Parathyroid adenoma (tissue), 2 donors: ENCODE data around the gene CRMP1.

Experiments used
- H2AFZ ChIP-seq: fragments of 300-600 bp; sonication (generic); one replicate; pipeline ENCODE4 v1.7.0; 2017; ENCODE audit warnings: antibody characterized with exemption, mild to moderate bottlenecking
- H3K27ac ChIP-seq: fragments of 300-600 bp; sonication (generic); one replicate; pipeline ENCODE4 v1.7.0; 2017
- H3K27me3 ChIP-seq: fragments of 300-600 bp; sonication (generic); one replicate; pipeline ENCODE4 v1.7.0; 2017; ENCODE audit warnings: low read length; ENCODE audit not compliant: control insufficient read depth, insufficient read depth
- H3K36me3 ChIP-seq: fragments of 300-600 bp; sonication (generic); one replicate; pipeline ENCODE4 v1.7.0; 2017; ENCODE audit warnings: low read length; ENCODE audit not compliant: control insufficient read depth, insufficient read depth
- H3K4me1 ChIP-seq: fragments of 300-600 bp; sonication (generic); one replicate; pipeline ENCODE4 v1.7.0; 2017; ENCODE audit warnings: control low read depth
- H3K4me2 ChIP-seq: fragments of 300-600 bp; sonication (generic); one replicate; pipeline ENCODE4 v1.7.0; 2017; ENCODE audit warnings: low read length
- H3K4me3 ChIP-seq: fragments of 300-600 bp; sonication (generic); one replicate; pipeline ENCODE4 v1.7.0; 2017; ENCODE audit warnings: low read depth, low read length
- H3K79me2 ChIP-seq: fragments of 300-600 bp; sonication (generic); one replicate; pipeline ENCODE4 v1.7.0; 2017; ENCODE audit warnings: control low read depth
- H3K9ac ChIP-seq: fragments of 300-600 bp; sonication (generic); one replicate; pipeline ENCODE4 v1.7.0; 2017; ENCODE audit warnings: mild to moderate bottlenecking
- H3K9me3 ChIP-seq: fragments of 300-600 bp; sonication (generic); one replicate; pipeline ENCODE4 v1.7.0; 2017; ENCODE audit warnings: low read length; ENCODE audit not compliant: control insufficient read depth
- TF ChIP-seq, protein P1 (sequence below): fragments of 300-600 bp; sonication (generic); IDR thresholded peaks from one replicate; pipeline ENCODE4 v1.7.0; 2017; ENCODE audit warnings: antibody characterized with exemption, mild to moderate bottlenecking
- donor health status: primary hyperparathyroidism.

The CRMP1 gene

DNA sequence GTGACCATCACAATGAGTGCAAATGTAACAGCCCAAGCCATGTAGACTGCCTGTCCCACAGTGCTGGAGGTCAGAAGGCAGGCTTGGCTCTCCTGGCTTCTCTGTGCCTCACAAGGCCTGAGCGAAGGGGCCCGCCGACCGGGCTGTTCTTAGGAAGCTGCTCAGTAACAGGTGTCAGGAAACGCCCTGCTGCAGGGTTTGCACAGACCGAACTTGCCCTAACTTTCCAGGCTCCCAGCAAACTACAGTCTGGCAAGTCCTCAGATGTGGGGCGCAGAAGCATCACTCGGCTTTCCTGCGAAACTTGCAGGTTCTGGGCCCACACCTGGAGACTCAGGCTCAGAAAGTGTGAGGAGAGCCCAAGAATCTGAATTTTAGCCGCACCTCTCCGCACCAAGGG is 87.6 kb downstream of the CRMP1 start:
- no peaks in the 10 kb centered on the region for H3K79me2 ChIP-seq
- H3K9me3 ChIP-seq: no peaks in the 10 kb centered on the region
- TF ChIP-seq, protein P1, sequence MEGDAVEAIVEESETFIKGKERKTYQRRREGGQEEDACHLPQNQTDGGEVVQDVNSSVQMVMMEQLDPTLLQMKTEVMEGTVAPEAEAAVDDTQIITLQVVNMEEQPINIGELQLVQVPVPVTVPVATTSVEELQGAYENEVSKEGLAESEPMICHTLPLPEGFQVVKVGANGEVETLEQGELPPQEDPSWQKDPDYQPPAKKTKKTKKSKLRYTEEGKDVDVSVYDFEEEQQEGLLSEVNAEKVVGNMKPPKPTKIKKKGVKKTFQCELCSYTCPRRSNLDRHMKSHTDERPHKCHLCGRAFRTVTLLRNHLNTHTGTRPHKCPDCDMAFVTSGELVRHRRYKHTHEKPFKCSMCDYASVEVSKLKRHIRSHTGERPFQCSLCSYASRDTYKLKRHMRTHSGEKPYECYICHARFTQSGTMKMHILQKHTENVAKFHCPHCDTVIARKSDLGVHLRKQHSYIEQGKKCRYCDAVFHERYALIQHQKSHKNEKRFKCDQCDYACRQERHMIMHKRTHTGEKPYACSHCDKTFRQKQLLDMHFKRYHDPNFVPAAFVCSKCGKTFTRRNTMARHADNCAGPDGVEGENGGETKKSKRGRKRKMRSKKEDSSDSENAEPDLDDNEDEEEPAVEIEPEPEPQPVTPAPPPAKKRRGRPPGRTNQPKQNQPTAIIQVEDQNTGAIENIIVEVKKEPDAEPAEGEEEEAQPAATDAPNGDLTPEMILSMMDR: no peak
- no peak overlapping the region for H3K9ac ChIP-seq
- H3K27me3 ChIP-seq: no peaks in the 10 kb centered on the region
- H2AFZ ChIP-seq: no peak overlapping the region
- no peaks in the 10 kb centered on the region for H3K4me1 ChIP-seq
- H3K27ac ChIP-seq: no peak overlapping the region
- no peak overlapping the region for H3K4me2 ChIP-seq
- H3K4me3 ChIP-seq: no peak overlapping the region
- no peaks in the 10 kb centered on the region for H3K36me3 ChIP-seq

DNA sequence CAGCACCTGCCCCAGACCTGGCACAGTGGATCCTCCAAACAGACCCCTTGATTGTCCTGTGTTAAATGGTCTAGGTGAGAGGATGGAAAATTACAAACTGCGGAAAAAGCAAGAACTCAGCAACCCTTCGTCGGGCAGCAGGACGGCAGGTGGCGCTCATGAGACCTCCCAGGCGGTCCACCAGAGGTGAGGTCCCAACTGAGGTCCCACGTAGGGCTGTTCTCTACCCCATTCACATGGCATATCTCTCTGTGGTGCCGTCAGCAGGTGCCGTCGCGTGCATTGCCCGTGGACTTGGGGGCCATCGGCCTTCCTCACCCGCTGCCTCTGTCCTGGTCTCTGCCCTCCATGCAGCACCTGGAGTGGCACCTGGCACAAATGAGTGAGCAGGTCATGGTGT is 88.2 kb downstream of the CRMP1 start:
- Histone ChIP-seq H3K4me3 (no peak overlapping the region), H3K4me1 (no peaks in the 10 kb centered on the region), H3K9me3 (no peaks in the 10 kb centered on the region), H3K27me3 (no peaks in the 10 kb centered on the region), H2AFZ (no peak overlapping the region), H3K79me2 (no peaks in the 10 kb centered on the region), H3K4me2 (no peak overlapping the region), H3K36me3 (no peaks in the 10 kb centered on the region), H3K9ac (no peak overlapping the region), H3K27ac (no peak overlapping the region)
- TF ChIP-seq, protein P1: no peak

DNA sequence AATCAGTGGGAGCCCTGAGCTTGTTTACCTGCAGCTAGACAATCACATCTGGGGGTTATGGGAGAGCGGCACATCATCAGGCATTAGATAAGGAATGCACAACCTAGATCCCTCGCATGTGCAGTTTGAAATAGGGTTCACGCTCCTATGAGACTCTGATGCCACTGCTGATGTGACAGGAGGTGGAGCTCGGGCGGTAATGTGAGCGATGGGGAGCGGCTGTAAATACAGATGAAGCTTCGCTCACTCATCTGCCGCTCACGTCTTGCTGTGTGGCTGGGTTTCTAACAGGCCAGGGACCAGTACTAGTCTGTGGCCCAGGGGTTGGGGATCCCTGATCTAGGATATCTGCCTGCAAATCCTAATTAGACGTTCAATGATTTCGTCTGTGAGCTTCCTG is 90.3 kb downstream of the CRMP1 start:
- no peak overlapping the region for H2AFZ ChIP-seq
- no peaks in the 10 kb centered on the region for H3K79me2 ChIP-seq
- H3K4me3 ChIP-seq: no peak overlapping the region
- H3K9ac ChIP-seq: no peak overlapping the region
- H3K36me3 ChIP-seq: no peaks in the 10 kb centered on the region
- H3K4me2 ChIP-seq: no peak overlapping the region
- H3K27ac ChIP-seq: no peak overlapping the region
- no peaks in the 10 kb centered on the region for H3K9me3 ChIP-seq
- no peaks in the 10 kb centered on the region for H3K27me3 ChIP-seq
- no peaks in the 10 kb centered on the region for H3K4me1 ChIP-seq
- TF ChIP-seq, protein P1: no peak

DNA sequence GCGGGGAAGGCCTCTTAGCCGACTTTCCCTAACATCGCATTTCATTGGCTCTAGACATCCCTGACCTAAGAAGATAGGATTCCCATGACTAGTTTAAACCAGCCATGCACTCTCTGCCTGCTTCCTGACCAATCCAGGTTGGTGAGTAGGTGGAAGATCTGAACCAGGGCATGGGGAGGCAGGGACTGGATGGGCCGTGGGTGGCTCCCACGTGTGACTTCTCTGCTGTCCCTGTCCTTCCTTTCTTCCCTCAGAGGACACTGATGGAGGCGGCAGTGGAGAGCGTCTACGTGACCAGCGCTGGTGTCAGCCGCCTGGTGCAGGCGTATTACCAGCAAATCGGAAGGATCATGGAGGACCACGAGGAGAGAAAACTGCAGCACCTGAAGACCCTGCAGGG is 91.2 kb downstream of the CRMP1 start:
- H3K36me3 ChIP-seq: no peaks in the 10 kb centered on the region
- H3K27ac ChIP-seq: no peak overlapping the region
- no peaks in the 10 kb centered on the region for H3K4me1 ChIP-seq
- H3K4me2 ChIP-seq: no peak overlapping the region
- TF ChIP-seq, protein P1: no peak
- H3K27me3 ChIP-seq: no peaks in the 10 kb centered on the region
- H2AFZ ChIP-seq: no peak overlapping the region
- H3K9me3 ChIP-seq: no peaks in the 10 kb centered on the region
- H3K9ac ChIP-seq: no peak overlapping the region
- no peak overlapping the region for H3K4me3 ChIP-seq
- no peaks in the 10 kb centered on the region for H3K79me2 ChIP-seq

DNA sequence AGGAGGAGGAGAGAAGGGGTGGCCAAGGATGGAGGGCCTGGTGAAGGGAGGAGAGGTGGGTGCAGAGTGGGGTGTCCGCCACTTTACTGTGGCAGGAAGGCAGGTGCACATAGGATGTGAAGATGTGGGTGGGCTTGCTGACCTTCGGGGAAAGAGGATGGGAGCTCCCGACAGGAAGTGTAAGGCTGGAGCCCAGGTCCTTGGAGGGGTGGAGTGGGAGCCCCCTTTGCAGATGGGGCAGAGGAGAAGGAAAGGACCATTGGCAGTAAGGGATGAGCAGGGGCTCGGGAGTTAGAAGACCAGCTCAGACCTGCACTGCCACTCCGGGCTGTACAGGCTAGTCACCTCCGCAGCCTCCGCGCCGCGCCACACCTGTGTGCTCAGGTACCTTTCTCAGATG is 92.4 kb downstream of the CRMP1 start:
- H3K36me3 ChIP-seq: no peaks in the 10 kb centered on the region

More for the DNA sequence above, 92.4 kb downstream of the CRMP1 start:
- no peaks in the 10 kb centered on the region for H3K9me3 ChIP-seq
- H3K9ac ChIP-seq: no peak overlapping the region
- no peaks in the 10 kb centered on the region for H3K4me1 ChIP-seq
- no peak overlapping the region for H3K4me2 ChIP-seq
- H3K27me3 ChIP-seq: no peaks in the 10 kb centered on the region
- no peak overlapping the region for H2AFZ ChIP-seq
- H3K79me2 ChIP-seq: no peaks in the 10 kb centered on the region
- H3K4me3 ChIP-seq: no peak overlapping the region
- H3K27ac ChIP-seq: no peak overlapping the region
- TF ChIP-seq, protein P1: no peak
